Measurements from ENCODE around the gene FSTL4. TPM values are rescaled to one million over a fixed set of nuclear protein-coding genes. Genes with fewer than 3 reads are reported as not detected.
A peak's percentile ranks its signal among the peaks of the same experiment; 100 is the strongest.

FSTL4 gene
- total and polyA plus RNA-seq, 2 of the 13 experiments (the other 11 are each of a cell fraction or from before 2014, with no cell fraction given) = 2.1 to 3.0 TPM

DNA sequence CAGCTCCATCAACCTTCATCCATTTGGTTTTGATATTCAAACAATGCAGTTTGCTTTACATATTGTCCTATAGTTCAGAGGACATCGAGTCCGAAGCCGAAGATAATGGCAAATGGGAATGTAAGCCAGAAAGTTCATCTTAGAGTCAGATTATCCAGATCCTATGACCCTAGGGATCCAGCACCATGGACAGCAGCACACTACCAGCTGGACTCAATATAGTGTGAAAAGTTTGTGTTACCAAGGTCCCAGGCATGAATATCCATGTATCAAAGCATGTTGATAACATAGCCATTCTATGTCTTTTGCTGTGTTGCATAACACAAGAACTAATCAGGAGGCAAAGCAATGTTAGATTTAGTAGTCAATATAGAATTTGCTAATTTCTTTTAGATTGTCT lies 46.3 kb downstream of the FSTL4 start (continued):
- TF ChIP-seq ZNF713 (CRISPR knock-in tag; IDR thresholded peaks at IDR 0.05) (no peak), HCFC1 (IDR thresholded peaks at IDR 0.05; ENCODE audit: low read depth, low read length) (no peak), MTF1 (CRISPR knock-in tag; IDR thresholded peaks at IDR 0.05) (no peak), MXD4 (CRISPR knock-in tag; IDR thresholded peaks at IDR 0.05) (no peak), RARG (CRISPR knock-in tag; IDR thresholded peaks at IDR 0.05; ENCODE audit: low read depth) (no peak), ZNF792 (CRISPR knock-in tag; IDR thresholded peaks at IDR 0.05) (peak; percentile 33; the same call in 1 of the 2 replicates), HOXA3 (CRISPR knock-in tag; IDR thresholded peaks at IDR 0.05) (no peak), ZNF7 (CRISPR knock-in tag; IDR thresholded peaks at IDR 0.05) (0 out of 2 replicates have a peak, but pooled peaks have one; percentile 44), HDAC2 (CRISPR knock-in tag; IDR thresholded peaks at IDR 0.05) (0 out of 2 replicates have a peak, but pooled peaks have one; percentile 20), PHF21A (CRISPR knock-in tag; IDR thresholded peaks at IDR 0.05) (no peak), ZNF777 (CRISPR knock-in tag; IDR thresholded peaks at IDR 0.05) (no peak), ELF4 (CRISPR knock-in tag; IDR thresholded peaks at IDR 0.05; ENCODE audit: borderline replicate concordance) (no peak), HOXA5 (CRISPR knock-in tag; IDR thresholded peaks at IDR 0.05) (no peak), NR2C2 (CRISPR knock-in tag; IDR thresholded peaks at IDR 0.05; ENCODE audit: borderline replicate concordance) (no peak), RORA (CRISPR knock-in tag; IDR thresholded peaks at IDR 0.05) (no peak), STAT5B (CRISPR knock-in tag; IDR thresholded peaks at IDR 0.05) (no peak), ZNF17 (CRISPR knock-in tag; IDR thresholded peaks at IDR 0.05) (no peak), ZNF619 (CRISPR knock-in tag; IDR thresholded peaks at IDR 0.05) (no peak), ZFP37 (CRISPR knock-in tag; IDR thresholded peaks at IDR 0.05; ENCODE audit: borderline replicate concordance) (peak; percentile 38; the same call in 1 of the 2 replicates), PAX8 (CRISPR knock-in tag; IDR thresholded peaks at IDR 0.05; ENCODE audit: borderline replicate concordance) (no peak)
- TF ChIP-seq, protein P1, sequence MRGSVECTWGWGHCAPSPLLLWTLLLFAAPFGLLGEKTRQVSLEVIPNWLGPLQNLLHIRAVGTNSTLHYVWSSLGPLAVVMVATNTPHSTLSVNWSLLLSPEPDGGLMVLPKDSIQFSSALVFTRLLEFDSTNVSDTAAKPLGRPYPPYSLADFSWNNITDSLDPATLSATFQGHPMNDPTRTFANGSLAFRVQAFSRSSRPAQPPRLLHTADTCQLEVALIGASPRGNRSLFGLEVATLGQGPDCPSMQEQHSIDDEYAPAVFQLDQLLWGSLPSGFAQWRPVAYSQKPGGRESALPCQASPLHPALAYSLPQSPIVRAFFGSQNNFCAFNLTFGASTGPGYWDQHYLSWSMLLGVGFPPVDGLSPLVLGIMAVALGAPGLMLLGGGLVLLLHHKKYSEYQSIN (CRISPR knock-in tag; IDR thresholded peaks at IDR 0.05; ENCODE audit: borderline replicate concordance) = no peak
- TF ChIP-seq, protein P2, sequence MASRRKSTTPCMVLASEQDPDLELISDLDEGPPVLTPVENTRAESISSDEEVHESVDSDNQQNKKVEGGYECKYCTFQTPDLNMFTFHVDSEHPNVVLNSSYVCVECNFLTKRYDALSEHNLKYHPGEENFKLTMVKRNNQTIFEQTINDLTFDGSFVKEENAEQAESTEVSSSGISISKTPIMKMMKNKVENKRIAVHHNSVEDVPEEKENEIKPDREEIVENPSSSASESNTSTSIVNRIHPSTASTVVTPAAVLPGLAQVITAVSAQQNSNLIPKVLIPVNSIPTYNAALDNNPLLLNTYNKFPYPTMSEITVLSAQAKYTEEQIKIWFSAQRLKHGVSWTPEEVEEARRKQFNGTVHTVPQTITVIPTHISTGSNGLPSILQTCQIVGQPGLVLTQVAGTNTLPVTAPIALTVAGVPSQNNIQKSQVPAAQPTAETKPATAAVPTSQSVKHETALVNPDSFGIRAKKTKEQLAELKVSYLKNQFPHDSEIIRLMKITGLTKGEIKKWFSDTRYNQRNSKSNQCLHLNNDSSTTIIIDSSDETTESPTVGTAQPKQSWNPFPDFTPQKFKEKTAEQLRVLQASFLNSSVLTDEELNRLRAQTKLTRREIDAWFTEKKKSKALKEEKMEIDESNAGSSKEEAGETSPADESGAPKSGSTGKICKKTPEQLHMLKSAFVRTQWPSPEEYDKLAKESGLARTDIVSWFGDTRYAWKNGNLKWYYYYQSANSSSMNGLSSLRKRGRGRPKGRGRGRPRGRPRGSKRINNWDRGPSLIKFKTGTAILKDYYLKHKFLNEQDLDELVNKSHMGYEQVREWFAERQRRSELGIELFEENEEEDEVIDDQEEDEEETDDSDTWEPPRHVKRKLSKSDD (CRISPR knock-in tag; IDR thresholded peaks at IDR 0.05; ENCODE audit: low read depth) = no peak
- TF ChIP-seq, protein P3, sequence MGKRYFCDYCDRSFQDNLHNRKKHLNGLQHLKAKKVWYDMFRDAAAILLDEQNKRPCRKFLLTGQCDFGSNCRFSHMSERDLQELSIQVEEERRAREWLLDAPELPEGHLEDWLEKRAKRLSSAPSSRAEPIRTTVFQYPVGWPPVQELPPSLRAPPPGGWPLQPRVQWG (CRISPR knock-in tag; IDR thresholded peaks at IDR 0.05; ENCODE audit: borderline replicate concordance, low read depth) = no peak
- TF ChIP-seq, protein P4, sequence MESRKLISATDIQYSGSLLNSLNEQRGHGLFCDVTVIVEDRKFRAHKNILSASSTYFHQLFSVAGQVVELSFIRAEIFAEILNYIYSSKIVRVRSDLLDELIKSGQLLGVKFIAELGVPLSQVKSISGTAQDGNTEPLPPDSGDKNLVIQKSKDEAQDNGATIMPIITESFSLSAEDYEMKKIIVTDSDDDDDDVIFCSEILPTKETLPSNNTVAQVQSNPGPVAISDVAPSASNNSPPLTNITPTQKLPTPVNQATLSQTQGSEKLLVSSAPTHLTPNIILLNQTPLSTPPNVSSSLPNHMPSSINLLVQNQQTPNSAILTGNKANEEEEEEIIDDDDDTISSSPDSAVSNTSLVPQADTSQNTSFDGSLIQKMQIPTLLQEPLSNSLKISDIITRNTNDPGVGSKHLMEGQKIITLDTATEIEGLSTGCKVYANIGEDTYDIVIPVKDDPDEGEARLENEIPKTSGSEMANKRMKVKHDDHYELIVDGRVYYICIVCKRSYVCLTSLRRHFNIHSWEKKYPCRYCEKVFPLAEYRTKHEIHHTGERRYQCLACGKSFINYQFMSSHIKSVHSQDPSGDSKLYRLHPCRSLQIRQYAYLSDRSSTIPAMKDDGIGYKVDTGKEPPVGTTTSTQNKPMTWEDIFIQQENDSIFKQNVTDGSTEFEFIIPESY (CRISPR knock-in tag; IDR thresholded peaks at IDR 0.05) = no peak
- TF ChIP-seq, protein P5, sequence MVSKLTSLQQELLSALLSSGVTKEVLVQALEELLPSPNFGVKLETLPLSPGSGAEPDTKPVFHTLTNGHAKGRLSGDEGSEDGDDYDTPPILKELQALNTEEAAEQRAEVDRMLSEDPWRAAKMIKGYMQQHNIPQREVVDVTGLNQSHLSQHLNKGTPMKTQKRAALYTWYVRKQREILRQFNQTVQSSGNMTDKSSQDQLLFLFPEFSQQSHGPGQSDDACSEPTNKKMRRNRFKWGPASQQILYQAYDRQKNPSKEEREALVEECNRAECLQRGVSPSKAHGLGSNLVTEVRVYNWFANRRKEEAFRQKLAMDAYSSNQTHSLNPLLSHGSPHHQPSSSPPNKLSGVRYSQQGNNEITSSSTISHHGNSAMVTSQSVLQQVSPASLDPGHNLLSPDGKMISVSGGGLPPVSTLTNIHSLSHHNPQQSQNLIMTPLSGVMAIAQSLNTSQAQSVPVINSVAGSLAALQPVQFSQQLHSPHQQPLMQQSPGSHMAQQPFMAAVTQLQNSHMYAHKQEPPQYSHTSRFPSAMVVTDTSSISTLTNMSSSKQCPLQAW (CRISPR knock-in tag; IDR thresholded peaks at IDR 0.05) = no peak

Data from HepG2 (cell line).